Endometrium (tissue), 2 donors: ENCODE measurements around the gene KCNMB1.
"Not testable (repeated sequence)": the region's sequence is repeated elsewhere in the genome, so short reads cannot be mapped to it uniquely, and the experiment has no call there.

Experiments
- FAIRE-seq: peaks from 2 replicates; lab custom pipeline; 2012; peaks lifted over from hg19 to GRCh38; lab: Jason Lieb, UNC
- donor health status: control.
- donor health status: control.

KCNMB1 gene

DNA sequence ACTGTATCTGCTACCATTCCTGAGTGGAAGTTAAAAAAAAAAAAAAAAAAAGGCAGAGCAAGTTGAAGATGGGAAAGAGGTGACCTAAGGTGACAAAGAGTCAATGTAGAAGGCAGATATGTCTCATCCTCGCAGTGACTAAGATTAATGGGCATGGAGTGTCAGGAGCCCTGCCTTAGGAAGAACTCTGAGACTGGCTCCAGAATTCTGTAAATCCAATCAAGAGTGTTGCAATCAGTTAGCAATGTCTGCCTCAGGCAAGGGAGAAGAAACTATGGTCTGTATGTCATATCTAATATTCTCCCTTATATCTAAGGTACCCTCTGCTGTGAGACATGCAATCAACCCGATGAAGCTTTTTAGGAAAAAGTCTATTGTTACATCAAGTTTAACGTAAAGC, 24.7 kb upstream of the KCNMB1 start:
- FAIRE-seq = no peak

DNA sequence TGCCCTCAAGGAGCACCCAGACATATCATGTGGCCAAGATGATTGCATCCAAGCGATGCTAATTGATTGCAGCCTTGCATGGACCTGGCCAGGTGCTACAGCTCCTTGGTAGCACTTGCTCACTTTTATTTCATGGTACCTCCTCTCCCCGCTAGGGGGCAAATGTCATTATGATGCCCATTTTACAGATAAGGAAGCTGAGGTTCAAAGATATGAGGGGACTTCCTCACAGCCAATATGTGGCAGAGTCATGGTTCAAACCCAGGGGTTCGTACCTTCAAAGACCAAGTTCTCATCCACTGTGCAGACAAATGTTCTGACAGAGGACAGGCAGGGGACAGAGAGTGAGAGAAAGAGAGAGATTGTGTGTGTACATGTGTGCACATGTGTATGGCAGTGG, 21.9 kb upstream of the KCNMB1 start:
- FAIRE-seq = no peak

DNA sequence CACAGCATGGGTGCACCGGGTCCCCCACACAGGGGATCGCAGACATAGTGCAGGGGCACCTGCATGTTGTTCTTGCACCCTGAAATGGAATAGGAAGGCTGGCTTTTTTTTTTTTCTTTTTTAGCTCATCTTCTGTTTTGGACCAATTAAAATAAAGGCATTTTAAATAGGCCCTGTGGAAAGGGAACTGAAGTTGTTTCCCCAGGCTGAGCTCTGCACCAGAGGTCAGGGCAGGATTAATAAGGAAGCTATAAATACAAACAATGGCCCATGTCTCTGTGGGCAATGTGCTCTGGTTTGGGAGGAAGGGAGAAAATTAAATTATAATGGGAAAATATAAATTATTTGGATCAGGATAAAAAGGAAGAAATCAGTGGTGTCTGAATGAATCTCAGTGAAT, 21.2 kb upstream of the KCNMB1 start:
- no peak for FAIRE-seq

DNA sequence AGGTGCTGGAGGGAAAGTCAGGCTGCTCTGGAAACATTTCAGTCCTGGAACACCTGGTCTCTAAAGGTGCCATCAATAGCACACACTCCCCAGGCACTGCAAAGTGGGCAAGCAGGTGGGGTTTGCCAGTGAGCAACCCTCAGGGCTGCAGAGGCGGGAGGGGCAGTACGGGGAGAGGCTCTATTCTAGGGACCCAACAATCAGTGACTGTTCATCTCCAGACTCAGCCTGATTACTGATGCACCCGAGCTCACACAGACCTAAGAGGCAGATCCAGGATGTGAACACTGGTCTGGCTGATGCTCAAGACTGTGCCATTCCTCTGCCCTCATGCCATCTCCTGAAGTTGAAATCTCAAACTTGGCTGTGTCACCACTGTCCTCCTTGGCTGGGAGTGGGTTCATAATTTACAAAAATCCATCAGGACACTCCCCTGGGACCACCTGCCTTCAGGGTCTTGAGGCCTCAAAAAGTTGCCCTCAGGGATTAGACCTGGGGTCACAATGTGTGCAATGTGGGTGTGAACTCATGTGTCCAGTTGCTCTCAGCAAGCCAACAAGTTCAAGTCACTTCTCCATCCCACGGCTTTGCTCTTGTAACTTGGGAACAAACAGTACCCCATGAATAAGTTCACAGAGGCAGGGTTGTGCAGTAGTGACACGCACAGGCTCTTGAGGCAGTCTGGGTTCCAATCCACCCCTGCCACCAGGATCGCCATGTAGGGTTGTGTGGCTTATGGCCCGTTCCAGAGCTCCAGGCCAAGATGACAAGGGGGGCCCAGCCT, 19.9 kb upstream of the KCNMB1 start:
- FAIRE-seq = no peak

DNA sequence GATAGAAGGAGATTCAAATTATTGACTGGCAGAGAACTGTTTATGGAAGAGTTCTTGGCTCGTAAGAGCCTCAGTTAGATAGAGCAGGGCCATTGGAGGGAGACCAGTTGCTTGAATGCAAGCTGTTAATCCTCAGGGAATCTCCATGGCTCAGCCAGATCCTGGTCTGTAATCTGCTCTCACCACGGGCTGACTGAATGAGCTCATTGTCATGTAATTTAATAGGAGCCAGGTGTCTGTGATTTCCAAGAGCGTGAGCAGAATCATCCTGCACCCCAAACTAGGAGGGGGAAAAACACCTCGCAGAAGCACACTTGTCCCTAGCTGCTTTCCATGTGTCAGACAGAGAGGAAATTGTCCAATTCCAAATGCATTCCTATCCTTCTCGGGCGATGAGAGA, 19.1 kb upstream of the KCNMB1 start:
- no peak for FAIRE-seq

DNA sequence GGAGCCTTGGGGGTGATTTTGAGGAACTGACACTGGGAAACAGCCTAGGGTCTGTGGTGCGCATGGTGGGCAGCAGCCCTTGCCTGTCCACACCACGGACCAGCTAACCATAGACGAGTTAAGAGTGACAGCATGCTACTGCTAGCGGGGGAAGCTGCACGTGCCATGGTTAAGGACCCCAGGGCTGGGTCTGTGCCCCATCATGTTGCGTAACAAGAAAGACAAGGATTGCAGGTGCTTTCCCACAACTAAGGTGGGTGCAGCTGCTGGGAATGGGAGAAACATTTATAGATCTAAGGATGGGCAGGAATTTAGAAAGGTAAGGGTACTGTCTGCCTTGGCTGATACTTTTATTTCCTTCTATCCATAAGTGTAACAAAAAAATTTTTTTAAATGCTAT, 17.9 kb upstream of the KCNMB1 start:
- no peak for FAIRE-seq

DNA sequence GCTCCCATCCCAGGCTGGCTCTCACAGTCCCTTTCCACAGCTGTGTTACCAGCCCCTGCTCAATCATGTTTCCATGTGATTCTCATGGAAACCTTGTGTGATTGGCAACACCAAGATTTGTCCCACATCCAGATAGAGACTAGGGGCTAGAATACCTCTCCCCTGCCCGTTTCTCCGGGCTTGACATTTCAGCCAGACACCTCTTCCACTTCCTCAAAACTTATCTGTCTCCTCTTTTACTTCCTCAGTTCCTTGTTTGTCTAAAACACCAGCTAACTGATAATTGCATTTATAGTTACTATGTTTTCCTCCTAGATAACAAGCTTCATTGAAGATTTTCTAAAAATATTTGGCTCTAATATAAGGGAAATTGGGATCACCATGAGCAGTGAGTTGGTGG, 16.6 kb upstream of the KCNMB1 start:
- FAIRE-seq = no peak

DNA sequence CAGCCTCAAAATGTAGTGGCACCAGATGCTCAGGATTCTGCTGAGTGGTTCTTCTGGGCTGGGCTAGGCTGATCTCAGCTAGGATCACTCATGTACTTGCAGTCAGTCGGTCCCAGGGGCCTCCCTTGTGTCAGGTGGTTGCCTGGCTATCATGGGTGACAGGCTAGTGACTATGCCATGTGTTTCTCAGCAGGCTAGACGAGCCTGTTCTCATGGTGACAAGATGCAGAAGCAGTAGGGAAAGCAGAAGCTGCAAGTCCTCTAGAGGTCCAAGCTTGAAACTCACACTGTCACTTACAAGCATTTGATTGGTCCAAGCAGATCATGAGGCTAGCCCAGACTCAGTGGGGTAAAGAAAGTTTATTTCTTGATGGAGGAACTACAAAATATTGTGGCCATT, 15.2 kb upstream of the KCNMB1 start:
- no peak for FAIRE-seq

DNA sequence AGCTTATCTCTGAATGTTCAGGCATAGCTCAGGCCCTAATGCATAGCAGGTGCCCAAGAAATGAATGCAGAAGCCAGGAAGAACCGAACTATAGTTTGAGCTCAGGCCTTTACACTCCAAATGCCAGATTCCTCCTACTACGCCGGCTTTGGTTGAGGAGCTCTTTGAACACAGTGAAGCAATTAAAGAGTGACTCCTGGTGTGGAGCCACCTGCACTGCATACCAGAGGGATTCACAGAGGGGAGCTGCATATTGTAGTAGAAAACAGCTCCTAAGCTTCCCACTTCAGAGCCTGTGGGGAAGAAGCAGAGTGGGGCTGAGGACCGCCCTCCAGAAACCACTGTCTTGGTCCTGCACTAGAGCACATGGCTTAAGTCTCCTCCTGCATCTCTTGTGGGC, 14.5 kb upstream of the KCNMB1 start:
- FAIRE-seq = no peak

DNA sequence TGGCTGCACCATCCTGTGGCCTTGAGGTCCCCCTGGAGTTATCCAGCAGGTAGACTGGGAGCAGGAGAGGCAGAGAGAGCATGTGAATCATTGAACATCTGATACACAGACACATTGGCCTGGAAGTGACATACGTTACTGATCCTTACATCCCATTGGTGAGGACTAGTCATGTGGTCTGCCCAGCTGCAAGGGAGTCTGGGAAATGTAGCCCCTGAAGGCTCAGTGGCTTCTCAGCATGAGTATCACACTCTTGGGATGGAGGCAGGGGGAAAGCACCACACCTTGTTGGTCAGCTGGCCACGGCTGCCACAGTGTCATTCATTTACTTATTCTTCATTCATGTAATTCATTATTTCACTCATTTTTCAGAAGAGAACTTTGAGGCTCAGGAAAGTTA, 13.3 kb upstream of the KCNMB1 start:
- no peak for FAIRE-seq

DNA sequence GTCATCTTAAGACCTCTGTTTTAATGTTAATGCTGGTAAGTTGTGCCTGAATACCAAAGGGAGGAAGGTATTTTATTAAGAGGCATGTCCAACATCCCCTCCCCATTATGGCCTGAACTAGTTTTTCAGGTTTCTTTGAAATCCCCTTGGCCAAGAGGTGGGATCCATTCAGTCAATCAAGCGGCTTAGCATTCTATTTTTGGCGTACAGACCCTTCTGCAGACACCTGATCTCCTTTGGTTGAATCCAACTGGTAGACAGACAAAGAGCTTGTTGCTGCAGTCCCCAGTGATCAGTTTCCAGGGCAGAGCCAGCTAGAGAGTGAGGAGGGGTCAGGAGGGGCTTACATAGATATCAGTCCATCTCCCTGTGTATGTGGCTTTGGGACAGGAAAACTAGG, 7.9 kb upstream of the KCNMB1 start:
- FAIRE-seq = no peak

DNA sequence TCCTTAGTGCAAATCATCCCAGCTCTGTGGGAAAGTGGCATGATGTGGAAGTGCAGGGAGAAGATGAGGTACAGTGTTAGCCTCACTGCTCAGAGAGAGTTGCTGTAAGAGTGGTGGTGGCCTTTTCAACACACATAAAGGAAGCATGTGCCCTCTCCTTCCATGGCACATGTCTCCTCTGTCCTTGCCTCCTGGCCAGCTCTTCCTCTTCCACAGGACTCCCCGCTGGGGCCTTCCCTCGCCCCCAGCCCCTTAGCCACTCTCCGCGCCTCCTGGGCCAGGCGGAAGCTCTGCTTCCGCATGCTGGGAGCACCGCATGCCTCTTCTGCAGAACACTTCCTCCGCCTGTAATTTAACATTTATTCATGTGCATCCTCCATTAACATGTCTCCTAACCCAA, 4.8 kb upstream of the KCNMB1 start:
- no peak for FAIRE-seq

DNA sequence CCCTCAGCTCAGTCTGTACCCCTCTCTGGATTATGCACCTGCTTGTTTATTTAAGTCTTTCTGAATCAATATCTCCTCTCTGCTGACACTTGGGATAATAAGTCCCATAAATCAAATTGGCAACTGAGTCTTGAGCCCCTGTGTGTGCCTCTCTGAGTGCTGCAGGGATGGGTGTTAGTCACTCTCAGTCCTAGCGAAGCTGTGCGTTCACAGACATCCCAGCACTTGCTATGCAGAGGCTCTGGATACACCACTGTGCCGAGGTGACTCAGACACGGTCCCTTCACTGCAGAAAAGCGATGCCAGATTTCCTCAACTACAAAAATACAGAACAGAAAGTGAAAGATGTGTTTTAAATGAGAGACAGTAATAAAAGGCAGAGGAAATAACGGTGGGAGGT, 4.1 kb upstream of the KCNMB1 start:
- FAIRE-seq = no peak

DNA sequence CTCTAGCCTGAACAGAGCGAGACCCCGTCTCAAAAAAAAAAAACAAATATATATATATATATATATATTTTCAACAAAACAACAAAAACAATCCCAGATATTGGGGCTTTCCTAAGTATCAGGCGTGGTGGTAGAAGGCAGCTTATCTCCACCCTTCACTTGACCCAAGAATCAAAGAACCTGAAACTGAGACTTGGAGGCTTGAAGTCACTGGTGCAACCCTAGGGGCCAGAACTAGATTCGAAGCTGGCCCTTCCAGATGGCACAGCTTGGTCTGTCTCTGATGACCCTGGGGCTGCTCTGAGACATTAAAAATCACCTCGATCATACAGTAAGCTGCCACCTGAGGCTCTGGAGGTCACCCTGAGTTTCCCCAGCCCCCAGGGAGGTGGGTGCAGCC, 1.3 kb upstream of the KCNMB1 start:
- no peak for FAIRE-seq

DNA sequence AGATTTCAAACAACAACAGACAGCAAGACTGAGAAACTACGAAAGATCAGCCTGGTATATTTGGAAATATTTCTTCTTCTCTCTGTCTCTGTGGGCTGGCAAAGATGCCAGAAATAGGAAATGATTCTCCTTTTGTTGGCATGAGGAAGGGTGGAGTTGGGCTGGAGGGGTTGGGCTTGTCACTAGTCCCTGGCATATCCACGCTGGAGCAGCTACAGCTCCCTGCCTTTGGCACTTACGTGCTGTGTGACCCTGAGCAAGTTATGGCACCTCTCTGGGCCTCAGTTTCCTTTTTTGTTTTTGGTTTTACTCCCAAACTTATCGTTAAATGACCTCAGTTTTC, 354 bp upstream of the KCNMB1 start:
- no peak for FAIRE-seq

DNA sequence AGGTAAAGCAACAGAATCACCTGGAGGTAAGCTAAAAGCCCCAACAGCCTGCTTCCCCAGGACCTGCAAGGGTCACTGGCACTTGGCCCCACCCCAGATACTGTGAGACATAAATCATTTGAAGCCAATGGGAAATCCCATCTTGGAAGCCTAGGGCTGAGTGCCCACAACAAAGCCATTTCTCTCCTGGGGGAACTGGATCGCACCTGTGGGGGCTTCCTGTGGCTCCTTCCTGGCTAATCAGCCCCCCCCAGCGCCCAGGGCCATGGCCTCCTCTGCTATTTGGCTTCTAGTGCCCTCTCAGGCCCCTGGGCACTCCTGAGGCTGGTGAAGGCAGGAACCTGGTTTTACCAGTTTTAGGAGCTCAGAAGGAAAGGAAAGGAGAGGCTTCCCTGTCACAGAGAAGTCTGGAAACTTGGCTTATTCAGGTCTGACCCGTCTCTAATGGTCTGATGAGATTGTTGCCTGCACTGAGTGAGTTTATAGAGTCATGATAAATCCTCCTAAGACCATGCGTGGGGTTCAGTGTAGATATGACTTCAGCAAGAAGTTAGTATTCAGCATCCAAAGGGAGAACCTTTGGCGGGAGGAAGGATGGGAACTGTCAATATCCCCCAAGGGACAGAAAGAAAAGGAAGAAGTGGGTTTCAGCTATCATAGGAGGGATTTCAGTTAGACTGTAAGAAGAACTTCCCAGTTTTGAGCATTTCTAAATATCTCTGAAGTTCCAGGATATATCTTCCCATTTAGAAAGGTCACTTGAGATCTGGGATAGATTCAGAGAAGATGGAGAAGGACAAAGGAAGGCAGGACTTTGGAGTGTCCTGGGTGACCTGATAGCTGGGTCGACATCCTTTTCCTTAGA, 1.2 kb downstream of the KCNMB1 start:
- FAIRE-seq = no peak

DNA sequence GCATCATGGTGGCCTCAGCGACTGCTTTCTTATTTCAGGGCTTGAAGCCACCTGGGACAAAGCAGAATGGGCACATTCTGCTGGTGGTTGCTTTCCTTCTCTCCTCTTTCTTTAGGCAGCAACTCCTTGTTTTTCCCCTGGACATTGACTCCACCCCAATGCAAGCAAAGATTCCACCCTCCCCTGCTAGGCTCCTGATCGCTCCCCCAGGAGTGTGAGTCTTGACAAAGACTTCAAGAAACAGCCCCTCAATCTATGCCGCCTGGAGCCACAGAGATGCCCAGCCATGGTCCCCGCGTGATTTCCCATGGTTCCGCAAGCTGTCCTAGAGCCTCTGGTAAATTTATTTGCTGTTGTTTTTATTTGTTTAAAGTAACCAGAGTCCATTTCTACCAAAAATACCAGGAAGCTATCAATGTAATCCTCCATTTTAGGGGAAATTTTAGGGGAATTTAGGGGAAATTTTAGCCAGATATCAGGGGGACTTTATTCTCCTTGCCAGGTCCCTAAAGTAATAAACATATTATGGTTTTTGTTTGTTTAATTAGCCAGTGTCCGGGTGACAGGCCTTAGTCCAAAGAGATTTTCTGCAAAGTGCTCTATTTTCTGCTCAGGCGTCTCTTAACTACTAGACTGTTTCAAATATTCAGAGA, 2.3 kb downstream of the KCNMB1 start:
- no peak for FAIRE-seq

DNA sequence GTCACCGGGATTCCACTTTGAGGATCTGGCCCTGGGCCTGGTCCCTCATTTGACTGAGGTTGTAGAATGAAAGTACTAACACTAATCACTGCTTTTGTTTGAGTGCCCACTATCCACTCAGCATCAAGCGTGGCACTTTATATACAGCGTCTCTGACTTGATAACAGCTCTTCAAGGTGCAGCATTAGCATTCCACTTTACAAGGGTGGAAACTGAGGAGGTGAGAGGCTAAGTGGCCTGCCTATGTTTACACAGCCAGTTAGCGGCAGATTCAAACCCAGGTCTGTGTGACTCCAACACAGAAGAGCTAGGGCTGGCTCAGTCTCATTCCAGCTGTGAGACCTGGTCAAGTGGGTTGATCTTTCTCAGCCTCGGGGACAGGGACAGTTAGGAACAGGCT, 5.9 kb downstream of the KCNMB1 start:
- no peak for FAIRE-seq

DNA sequence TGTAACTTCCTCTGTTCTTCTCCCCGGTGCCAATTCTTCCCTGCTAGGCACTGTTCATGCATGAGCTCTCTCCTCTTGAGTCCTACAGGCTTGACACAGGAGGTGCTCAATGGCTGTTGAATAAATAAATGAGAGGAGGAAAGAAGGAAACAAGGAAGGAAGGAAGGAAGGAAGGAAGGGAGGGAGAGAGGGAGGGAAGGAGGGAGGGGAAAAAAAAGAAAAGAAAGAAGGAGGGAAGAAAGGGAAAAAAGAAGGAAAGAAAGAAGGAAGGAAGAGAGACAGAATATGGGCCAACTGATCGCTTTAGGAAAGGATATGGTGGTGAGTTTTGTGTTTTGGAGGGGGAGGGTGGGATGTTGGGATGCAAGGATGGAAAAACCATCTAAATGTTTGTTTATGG, 6.4 kb downstream of the KCNMB1 start:
- no peak for FAIRE-seq

DNA sequence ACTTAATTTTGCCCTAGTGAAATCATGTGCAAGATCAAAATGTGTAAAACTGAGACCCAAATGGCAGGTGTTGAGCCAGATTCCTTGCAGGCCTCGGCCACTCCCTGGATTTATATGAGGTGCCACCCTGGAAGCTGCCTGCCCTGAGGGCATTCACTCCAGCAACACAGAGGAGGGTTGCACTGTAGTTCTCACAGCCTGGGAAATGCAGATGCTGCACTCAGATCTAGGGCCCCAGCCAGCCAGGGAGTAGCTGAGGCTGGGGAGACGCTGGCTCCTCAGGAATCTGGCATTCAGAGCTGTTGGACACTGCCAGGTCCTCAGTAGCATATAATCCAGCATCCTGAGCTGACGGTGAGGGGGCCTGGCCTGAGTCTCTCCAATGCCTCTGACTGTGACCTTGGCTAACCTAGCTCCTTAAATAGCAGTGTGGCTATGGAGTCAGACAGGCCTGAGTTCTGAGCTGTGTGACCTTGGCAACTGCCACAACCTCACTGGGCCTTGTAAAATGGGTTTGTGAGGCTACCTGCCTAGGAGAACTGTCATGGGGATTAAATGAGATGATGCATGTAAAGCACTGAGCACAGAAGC, 8.7 kb downstream of the KCNMB1 start:
- no peak for FAIRE-seq

DNA sequence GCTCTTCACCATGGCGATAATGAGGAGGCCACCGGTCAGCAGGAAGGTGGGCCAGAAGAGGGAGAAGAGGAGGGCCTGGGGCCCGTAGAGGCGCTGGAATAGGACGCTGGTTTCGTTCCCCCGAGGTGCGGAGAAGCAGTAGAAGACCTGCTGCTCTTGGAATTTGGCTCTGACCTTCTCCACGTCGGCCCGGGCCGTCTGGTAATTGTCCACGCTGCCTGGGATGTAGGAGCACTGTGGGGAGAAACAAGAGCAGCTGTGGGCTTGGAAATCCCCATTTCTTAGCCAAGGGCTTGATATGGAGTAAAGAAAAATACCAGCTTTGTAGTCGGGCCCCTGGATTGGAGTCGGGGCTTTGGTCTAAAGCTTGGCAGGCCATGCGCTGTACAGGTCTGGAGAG, 10.4 kb downstream of the KCNMB1 start:
- no peak for FAIRE-seq

DNA sequence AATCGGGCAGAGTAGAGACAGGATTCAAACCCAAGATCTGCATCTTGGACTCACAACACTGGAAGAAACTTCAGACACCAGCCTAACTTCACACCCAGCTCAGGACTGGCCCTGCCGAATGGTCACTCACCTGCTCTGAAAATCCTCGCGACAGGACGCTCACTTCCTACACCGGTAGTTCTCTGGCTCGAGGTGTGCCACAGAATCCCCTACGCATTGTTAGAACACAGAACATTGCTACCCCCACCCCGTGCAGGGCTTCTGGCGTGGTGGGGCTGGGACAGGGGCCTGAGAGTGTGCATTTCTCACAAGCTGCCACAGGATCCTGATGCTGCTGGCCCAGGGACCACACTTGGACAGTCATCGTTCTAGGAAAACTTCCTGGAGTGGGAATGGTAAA, 12.1 kb downstream of the KCNMB1 start:
- FAIRE-seq = no peak

DNA sequence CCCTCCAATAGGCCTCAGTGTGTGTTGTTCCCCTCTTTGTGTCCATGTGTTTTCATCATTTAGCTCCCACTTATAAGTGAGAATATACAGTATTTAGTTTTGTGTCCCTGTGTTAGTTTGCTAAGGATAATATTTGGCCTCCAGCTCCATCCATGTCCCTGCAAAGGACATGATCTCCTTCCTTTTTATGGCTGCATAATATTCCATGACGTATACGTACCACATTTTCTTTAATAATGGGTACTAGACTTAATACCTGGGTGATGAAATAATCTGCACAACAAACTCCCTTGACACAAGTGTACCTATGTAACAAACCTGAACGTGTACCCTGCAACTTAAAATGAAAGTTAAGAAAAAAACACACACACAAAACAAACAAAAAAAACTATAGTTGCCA, 12.6 kb downstream of the KCNMB1 start:
- not testable (repeated sequence) for FAIRE-seq
